Fibroblast of skin of abdomen (primary cell): ENCODE data around the gene MYPOP. TPM values are rescaled to one million over a fixed set of nuclear protein-coding genes. Genes with fewer than 3 reads are reported as not detected.

Experiments
- DNase-seq: peaks from one replicate; pipeline ENCODE4 v3.0.0-alpha.2; 2013
- polyA plus RNA-seq, 2 experiments: library from polyadenylated mRNA; unstranded; fragments of 120-200 nt; gene quantifications; one replicate each; pipeline ENCODE4 v1.2.1, GENCODE V29; 2013; ENCODE audit not compliant: insufficient read length in 2 of 2

The MYPOP gene, protein sequence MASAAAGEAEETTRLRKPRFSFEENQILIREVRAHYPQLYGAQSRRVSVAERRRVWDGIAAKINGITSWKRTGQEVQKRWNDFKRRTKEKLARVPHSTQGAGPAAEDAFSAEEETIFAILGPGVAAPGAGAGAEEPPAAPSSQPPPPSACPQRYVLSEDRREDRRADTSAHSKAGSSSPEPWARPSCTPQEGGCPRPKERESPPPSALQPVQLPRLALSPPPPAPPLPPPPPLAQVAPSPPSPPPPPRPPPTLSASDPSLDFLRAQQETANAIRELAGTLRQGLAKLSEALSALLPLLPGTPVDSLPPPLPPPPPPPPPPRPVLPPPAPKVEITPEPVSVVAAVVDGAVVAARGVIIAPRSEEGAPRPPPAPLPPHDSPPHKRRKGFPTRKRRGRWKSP
- 8.2 TPM for polyA plus RNA-seq (2013, experiment 1 of 2; ENCODE audit: insufficient read length)
- polyA plus RNA-seq (2013, experiment 2 of 2; ENCODE audit: insufficient read length), result 9.8 TPM

DNA sequence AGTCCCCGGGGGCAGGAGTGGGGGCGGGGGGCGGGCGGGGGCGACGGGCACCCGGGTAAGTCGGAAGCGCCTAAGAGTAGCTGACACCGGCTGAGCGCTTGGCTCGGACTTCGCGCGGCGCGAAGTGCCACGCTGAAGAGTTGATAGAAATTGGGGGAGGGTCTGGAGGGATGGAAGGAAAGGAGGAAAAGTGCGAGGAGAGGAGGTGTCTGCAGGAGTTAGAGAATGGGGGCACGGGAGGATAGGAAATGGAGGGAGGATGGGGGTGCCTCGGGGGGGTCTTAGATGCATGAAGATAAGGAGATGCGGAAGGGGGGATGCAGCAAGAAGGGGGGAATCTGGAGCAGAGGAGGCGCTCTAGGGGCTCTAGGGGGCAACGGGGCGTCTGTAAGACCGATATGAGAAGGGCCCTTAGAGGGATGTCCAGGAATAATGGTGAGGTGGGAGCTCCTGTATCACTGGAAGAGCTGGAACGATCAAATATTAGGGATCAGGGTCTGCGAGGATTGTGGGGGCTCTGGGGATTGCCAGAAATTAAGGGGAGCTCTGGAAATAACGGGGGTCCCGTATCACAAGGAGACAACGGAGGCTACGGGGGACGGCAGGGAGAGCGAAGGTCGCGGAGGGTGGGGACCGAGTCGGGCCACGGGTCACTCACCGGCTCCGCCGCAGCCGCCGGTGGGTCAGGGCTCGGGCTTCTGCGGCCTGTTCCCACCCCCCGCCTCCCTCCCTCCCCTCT lies at the start of gene MYPOP:
MYPOP (minus strand) TSS at position 702 of the 739 bp plus-strand sequence. CDS start 840 bp downstream, outside the sequence.
- DNase-seq, result no peak

DNA sequence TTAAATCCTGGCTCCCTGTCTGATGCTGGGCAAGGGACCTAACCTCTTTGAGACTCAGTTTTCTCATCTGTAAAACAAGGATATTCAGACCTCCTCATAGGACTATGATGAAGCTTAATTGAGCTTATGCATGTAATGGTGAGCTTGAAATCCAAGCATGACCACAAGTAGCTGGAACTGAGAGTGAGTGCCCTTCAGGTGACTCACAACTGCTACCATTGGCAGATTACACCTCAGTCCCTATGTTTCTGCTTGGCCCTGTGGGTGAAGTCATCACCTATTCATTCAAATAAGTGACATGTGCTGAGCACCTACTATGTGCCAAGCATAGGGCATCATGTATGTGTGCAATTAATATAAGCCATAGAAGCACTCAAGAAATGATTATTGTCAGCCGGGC lies 45.5 kb upstream of the MYPOP start:
- DNase-seq, result peak; percentile 28

DNA sequence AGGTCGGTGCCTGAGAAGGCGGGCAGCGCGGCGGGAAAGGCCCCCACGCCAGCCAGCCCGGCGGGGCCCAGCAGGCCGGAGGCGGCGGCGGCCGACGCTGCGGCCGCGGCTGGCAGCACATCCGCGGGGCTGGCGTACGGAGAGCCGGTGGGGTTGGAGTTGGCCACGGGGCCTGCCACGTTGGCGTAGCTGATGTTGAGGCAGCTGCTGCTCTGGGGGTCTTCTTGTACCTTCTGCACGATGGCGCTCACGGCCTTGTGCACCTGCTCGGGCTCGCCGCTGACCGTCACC lies 38.0 kb upstream of the MYPOP start:
- DNase-seq, result no peak

DNA sequence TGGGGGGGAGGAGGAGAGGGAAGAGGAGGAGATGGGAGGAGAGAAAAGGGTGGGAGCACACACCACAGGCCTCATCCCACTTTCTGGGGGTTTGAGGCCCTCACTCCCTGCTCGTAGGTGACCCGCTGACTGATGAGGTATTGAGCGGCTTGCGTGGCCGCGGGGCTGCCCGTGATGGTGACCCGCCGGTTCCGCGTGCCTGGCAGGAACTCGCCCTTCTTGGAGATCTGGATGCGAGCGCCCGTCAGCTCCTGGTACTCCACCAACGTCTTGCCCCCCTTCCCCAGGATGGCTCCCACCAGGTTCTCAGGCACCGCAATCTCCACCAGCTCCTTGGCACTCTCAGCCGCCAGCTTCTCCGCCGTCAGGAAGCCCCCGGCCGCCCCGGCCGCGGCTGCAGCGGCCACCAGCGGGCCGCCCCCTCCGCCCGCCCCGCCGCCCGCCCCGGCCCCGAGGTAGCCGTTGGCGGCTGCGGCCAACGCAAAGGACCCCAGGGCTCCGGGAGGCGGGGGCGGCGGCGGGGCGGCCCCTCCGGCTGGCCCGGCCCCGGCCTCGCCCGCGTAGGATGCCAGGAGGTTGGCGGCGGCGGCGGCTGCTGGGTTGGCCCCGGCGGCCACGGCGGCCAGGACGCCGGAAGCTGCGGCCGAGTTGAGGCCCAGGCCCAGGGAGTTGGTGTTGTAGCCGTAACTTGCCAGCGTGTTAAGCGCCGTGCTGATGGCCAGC lies 37.5 kb upstream of the MYPOP start:
- no peak for DNase-seq

DNA sequence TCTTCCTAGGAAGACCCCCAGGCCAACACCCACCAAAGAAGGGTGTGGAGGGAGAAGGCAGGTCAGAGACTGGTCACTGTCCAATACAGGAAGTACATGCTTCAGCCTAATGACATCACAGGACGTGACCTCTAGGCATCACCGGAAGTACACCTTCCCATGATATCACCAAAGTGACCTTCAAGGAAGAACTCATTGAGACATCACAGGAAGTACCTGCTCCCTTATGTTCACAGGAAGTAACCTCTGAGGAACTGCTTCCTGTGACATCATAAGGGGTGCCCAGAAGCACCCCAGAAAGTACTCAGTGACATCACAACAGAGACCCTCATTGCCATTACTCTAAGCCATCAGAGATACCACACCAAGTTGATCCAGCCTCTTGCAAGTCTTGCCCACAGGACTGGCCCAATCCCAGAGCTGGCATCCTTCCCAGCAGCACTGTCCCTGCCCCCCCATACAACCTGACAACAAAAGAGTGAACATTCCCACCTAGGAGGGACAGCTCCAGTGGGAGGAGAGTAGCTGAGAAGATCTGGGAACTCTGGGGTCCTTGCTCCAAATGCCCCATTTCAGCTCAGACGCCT lies 36.4 kb upstream of the MYPOP start:
- DNase-seq, result no peak

DNA sequence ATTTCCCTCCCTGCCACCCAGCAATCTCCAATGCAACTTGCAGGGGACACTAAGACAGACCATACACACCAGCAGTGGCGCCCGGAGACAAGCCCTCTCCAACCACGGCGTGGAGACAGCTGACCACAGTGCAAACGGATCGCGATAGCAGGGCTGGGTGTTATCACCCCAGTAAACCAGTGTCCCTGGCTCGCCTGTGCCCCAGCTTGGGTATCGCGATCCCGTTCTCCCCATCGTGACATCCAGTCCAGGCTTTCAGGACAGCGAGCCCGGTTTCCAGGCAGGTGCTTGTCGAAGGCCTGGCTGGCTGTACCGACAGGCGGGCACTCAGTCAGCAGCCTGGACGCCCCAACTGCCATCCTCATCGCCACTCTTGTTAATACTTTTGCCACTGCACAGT lies 32.9 kb upstream of the MYPOP start:
- DNase-seq, result no peak

DNA sequence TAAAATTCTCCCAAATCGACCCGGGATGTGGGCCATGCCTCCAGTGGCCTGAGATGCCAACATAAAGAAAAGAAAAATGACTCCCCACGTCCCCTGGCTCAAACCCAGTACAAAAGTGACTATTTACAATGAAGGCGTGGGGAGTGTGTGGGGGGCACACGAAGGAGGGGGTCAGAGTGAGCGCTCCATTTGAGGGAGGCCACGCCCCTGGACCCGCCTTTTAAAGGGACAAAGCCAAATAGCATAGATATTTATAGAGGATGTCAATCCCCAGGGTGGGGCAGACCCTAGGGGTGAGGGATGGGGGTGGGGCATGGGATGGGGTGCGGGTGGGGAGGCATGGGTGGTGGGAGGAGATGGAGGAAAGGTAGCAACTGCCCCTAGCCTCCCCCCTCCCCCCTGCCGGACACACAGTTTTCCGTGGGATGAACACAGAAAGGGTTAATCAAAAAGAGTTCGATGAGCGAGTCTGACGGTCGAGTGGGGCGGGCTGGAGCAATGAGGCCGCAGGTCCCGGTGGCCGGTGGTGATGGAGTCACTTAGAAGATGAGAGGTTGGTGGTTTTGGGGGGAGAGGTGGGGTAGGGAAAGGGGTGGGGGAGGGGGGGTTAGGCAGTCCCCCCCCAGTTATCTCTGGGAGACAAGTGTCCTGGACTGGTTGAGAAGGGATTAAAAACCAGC lies 32.3 kb upstream of the MYPOP start:
- DNase-seq, result no peak

DNA sequence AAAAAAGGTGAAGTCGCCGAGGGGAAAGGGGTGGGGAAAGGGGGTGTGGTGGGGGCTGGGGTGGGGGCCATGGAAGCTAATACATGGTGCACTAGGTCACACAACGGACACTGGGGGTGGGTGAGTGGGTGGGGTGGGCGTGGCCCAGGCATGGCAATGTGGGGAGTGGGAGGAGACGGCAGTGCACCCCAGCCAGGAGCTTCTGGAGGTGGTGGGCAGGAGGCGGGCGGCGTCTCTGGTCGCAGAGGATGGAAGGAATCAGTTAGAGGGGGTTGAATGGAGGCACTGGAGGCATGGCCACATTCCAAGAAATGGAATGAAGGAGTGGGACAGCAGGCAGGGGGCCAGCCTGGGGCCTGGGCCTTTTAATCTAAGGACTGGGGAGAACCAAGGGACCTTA lies 31.3 kb upstream of the MYPOP start:
- no peak for DNase-seq

DNA sequence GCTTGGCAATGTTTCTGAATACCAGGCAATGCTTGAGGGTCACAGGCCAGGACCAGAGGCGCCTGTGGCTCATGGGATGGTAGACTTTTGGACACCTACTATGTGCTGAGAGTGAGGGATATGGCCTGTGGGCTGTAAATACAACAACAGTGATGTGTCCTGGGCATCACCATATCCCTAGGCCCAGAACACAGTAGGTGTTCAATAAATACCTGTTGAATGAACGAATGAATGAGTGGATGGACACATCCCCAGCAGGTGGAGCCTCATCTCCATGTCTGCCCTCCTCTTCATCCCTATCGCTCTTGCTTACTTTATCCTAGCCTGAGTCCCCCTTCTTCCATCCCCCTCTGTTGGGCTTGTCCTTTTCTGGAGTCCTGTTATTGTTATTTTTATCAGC lies 28.6 kb upstream of the MYPOP start:
- DNase-seq, result no peak

DNA sequence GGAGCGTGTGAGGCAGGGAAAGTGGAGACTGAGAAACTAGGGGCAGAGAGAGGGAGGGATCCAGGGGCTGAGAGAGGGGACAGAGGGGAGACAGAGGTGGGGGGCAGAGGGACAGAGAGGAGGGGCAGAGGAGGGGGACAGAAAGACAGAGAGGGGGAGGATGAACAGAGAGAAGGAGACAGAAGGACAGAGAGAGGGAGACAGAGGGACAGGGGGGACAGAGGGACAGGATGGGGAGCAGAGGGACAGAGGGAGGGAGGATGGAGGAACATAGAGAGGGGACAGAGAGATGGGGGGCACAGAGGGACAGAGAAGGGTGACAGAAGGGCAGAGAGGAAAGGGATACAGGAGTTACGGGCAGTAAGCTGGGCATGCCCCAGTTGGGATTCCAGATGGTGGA lies 26.8 kb upstream of the MYPOP start:
- no peak for DNase-seq

DNA sequence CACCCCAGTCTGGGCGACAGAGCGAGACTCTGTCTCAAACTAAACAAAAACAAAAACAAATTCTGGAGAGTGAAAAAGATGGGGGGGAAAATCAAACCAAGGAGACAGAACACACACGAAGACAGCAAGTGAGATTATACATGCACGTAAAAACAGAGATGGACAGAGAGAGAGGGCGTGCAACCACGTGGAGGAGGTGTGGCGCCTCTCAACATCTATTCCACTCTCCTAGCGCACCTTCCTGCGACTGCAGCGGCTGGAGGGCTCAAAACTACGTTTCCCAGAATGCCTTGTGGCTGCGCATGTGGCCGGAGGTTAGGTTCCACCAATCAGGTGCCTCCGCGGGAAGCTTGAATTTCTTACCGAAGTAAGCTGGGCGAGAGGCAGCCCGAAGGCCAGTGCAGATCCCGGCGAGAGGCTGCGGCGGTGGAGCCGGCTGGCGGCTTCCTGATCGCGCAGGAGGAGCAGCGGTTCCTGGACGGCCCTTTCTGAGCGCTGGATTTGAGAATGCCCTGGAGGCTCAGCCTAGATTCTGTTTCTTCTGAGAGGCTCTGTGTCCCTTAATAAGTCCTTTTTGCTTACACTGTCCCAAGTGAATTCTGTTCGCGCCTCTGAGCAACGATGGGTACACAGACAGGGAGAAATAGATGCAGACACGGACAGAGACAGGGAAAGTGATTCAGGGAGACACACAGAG lies 25.3 kb upstream of the MYPOP start:
- DNase-seq, result peak; percentile 82

DNA sequence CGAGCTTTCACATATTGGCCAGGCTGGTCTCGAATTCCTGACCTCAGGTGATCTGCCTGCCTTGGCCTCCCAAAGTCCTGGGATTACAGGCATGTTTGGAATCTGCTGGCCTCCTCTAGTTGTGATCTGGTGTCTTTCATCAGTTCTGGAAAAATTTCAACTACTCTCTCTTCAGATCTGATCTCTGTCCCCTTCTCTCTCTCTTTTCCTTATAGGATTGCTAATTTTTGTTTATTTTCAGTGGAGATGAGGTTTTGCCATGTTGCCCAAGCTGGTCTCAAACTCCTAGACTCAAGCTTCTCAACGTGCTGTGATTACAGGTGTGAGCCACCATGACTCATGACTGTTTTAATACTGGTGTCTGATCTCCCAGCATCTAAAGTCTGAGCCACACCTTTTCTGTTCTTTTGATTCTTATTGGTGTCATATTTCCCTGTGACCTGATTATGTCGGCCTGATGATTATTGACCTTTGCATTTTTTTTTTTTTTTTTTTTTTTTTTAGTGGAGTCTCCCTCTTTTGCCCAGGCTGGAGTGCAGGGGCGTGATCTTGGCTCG lies 22.6 kb upstream of the MYPOP start:
- DNase-seq, result no peak

DNA sequence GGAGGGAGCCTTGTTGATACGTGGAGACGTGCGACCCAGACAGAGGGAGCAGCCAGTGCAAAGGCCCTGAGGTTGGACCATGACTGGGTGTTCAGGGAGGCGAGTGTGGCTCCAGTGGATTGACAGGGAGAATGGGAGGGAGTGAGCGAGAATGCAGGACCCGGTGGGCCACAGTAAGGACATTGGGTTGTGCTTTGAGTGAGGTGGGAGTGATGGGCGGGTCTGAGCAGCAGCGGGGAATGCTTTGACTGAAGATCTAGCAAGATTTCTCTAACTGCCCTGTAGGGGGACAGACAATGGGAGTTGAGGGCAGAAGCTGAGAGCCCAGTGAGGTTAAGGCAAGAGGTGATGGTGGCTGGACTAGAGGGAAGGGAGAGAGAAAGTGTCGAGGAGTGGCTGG lies 19.9 kb upstream of the MYPOP start:
- no peak for DNase-seq

DNA sequence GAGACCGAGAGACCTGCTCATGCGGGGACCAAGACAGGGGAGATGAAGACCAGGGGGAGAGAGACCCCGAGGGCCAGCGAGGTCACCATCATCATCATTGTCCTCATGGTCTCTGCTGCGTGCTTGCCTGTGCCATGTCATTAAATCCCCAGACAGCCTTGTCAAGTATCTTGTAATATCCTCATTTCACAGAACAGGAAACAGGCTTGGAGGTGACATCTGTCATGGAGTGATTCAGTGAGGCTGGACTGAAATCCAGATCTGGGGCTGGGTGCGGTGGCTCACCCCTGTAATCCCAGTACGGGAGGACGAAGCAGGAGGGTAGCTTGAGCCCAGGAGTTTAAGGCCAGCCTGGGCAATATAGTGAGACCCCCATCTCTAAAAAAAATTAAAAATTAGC lies 18.0 kb upstream of the MYPOP start:
- DNase-seq, result no peak

DNA sequence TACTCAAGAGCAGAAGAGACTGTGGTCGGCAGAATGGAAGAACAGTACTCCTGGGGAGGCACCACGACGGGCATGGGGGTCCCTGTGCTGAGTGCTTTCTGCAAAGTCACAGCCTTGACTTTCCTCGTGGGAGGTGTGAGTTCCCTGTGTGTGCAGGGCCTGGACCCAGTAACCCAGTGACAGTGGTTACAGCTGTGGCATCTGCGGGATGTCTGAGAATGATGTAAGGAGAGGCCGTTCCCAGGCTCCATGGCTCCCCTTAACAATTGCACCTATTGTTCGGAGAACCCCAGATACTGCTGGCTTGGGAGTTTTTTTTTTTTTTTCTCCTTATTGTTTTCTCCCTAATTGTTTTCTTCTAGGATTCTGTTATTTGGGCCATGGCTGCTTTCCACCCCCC lies 17.3 kb upstream of the MYPOP start:
- DNase-seq, result no peak

DNA sequence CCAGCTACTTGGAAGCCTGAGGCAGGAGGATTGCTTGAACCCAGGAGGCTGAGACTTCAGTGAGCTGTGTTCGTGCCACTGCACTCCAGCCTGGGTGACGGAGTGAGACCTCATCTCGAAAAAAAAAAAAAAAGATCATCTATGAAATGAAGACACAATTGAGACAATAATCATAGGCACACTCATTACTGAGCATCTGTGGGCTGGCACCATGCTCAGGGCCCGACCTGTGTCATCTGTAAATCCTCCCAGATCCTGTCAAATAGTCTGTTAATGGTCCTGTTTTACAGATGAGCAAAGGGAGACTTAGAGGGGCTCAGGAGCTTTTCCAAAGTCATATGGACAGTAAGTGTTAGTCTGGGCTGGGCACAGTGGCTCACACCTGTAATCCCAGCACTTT lies 16.3 kb upstream of the MYPOP start:
- no peak for DNase-seq

DNA sequence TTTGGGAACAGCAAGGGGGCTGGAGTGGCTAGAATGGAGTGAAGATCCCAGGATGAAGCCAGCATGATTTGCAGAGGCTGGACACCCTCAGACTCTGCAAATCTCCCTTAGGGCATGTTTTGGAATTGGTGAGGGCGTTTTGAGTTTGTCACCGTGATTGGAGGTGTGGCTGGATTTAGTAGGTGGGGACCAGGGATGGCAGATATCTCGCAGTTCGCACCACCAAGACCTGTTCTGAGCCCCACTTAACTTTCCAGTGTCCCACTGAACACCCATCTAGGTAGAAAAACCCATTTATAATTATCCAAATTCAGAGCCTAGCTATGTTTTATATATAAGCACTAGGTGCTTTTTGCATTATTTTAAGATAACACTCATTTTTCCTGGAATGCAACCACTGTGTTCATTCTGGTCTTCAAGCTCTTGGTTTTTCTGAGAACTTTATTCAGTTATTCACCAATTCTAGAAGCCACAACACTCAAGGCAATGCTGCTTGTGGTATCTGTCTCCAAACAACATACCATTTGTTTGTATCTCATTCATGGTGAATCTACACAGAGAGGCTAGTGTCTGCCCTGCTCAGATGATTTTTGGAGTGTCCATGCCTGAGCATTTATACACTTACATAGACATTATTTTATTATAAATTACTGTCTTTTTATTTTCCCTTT lies 15.1 kb upstream of the MYPOP start:
- DNase-seq, result no peak

DNA sequence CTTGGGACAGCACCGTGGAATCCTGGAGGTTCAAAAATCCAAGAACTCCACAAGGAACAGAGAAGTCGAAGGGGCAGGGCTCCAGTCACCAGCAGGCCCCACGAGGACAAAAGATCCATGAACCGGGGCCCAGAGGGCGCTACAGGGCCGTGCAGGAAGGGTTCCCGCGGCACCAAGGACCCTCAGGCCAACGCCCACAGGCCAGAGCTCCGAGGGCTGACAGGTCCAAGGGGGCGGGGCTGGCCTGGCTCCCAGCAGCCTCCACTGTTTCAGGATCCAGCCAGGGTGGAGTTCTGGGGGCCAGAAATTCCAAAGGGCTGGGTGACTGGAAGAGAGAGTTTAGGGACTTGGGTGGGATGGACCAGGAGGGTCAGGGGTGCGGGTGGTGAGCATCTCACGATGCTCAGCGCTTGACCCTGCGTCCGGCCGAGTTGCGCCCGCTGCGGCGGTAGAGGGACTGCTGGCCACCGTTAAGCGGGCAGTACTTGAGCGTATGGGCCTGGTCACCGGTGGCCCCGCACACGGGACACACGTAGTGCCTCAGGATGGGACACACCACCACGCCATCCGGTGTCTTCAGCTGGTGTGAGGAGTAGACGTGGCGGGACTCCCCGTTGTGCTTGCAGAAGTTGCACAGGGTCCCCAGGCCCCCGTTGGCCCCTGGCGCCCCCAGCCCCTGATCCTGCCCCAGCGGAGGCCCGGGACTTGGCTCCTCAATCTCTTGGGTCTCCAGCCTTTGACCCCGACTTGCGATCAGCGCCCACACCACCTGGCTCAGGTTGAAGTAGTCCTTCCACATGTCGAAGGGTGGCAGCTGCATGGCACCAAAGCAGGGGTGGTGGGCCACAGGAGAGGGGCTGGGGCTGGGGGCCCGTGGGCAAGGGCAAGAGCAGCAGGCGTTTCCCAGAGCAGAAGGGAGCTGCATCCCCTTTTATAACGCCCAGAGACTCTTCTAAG lies 11.7 kb upstream of the MYPOP start, which contains the start of gene NANOS2:
NANOS2 (minus strand) TSS at position 905 of the 957 bp plus-strand sequence; CDS start at position 820, 85 bp downstream.
- no peak for DNase-seq

DNA sequence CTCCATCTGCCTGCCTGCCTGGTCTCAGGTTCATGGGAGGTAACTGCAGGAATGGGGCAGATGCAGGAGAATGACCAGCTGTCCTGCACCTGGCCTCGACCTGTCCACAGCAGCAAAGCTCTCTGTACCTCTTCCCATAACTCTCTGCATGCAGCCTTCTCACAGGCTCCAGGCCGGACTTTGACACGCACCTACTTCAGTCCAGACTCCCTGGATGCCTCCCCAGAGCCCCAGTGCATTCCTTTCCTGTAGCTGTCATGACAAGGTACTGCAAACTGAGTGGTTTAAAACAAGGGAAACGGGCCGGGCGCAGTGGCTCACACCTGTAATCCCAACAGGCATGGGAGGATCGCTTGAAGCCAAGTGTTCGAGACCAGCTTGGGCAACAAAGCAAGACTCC lies 8.9 kb upstream of the MYPOP start:
- DNase-seq, result no peak

DNA sequence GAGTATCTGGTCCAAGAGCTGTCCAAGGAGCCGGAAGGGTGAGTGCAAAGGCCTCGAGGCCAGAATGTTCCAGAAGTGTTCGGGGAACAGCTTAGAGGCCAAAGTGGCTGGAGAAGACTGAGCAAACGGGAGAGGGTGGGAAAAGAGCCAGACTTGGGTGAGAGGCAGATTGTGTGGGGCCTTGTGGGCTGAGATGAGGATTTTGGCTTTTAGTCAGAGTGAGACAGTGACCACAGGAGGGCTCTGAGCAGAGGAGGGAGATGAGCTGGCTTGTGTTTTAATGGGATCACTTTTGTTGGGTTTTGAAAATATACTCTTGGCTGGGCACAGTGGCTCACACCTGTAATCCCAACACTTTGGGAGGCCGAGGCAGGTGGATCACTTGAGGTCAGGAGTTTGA lies 6.5 kb upstream of the MYPOP start:
- no peak for DNase-seq
